Dedifferentiated amniotic fluid mesenchymal stem cell (primary cell): Measurements from ENCODE around the gene DNMT3A.

Source experiments
- DNase-seq: peaks from one replicate; pipeline ENCODE4 v3.0.0-alpha.2; 2016; ENCODE audit errors: extremely low spot score

The DNMT3A gene

DNA sequence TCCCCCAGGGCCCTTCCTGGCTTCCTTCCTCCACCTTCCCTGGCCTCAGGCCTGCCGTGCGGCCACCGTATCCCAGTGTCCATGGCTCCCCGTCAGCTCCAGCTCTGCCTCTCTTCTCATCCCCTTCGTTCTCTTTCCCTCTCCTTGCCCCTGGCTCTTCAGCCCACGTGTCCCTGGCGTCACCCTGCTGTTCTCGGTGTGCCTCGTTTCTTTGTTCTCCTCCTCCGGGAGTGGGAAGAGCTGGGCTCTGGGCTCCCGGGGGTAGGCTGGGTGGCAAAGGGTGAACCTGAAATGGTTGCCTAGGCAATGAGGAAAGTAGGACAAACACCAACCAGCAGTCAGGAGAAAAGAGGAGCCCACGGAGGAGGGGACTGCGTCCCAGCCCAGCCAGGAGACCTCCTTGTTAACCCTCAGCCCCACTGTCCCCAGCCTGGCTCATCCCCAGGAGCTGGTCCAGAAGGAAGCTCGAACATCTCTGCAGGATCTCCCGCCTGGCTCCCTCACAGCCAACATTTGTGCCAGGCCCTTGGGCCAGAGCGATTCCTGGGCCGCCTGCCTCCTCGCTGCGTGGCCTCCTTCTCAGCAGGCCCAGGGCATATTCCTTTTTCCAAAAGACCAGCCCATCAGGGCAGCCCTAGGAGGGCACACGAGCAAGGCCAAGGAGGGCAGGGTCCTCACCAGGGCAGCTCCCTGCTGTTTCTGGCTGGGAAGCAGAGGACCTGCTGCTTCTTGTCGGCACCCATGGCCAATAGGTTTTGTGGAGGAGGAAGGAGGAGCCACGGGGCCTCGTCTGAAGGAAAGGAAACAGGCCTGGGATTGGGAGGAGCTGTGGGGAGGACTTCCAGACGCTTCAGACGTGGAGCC, 30.9 kb upstream of the DNMT3A start:
- no peak for DNase-seq

DNA sequence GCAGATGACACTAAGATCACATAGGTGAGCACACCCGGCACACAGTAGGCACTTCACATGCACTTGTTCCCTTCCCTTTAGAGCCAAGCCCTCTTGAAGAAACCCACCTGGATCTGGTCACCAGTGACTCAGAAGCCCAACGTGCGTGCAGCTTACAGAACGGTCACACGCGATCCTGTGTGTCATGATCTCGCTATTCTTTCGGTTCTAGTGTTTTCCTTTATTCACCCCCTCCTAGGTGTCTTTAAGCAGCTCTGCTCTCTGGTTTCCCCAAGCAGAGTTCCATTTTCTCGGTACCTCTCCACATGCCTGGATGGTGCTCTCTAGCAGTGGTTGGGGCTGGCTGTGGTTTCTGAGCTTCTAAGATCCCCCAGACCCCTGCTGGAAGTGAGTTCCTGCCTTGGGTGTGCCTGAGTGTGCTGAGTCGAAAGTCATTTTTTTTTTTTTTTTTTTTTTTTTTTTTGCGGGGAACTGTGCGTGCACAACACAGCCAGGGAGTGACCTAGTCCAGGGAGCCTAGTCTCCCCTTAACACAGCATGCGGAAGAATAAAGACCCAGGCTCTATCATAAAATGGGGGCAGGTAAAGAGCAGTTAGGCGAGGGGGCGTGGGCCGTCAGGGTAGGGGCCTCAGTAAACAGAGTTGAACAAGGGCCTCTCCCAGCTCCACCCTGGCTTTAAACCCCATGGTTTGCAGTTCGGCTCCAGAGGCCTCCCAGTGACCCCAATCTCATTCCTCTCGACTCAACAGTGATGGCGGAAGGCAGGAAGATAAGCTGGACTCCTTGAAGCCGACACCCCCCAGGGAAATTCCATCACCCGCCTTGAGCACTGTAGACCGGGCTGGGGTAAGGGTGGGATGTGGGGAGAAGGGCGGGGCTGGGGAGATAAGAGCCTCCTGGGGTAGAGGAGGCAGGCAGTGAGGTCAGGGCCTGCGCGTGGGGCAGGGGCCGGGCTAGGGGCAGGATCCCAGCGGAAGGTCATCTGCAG, 29.8 kb upstream of the DNMT3A start:
- DNase-seq = no peak

DNA sequence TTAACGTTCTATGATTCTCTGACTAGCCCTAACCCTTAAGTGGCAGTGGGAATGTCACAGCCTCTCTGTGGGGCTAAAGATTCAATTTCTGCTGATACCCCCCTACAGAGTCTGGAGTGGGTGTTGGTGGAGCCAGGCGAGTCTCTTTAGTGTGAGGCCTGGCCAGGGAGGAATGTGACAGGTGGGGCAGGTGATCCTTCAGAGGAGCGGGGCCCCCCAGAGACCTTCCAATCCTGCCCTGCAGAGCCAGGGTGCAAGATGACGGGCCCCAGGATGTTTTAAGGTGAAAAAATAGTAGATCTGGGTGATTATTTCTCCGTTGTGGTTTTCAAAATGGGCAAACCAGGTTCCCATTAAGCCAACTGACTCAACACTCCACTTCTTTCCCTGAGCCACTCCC, 28.2 kb upstream of the DNMT3A start:
- no peak for DNase-seq

- DNase-seq = no peak
Measured at GRCh38 chr2:25369439-25369838, 27.7 kb upstream of the DNMT3A start.

- DNase-seq = no peak
Measured at GRCh38 chr2:25368660-25369059, 26.9 kb upstream of the DNMT3A start.

- no peak for DNase-seq
Measured at GRCh38 chr2:25367296-25367695, 25.6 kb upstream of the DNMT3A start.

- no peak for DNase-seq
Measured at GRCh38 chr2:25366629-25367028, 24.9 kb upstream of the DNMT3A start.

GRCh38 chr2:25365241-25365640, 23.5 kb upstream of the DNMT3A start:
- DNase-seq = no peak

- DNase-seq = no peak
Measured at GRCh38 chr2:25363733-25364132, 22.0 kb upstream of the DNMT3A start.

- no peak for DNase-seq
Measured at GRCh38 chr2:25362434-25363145, 20.9 kb upstream of the DNMT3A start.

DNA sequence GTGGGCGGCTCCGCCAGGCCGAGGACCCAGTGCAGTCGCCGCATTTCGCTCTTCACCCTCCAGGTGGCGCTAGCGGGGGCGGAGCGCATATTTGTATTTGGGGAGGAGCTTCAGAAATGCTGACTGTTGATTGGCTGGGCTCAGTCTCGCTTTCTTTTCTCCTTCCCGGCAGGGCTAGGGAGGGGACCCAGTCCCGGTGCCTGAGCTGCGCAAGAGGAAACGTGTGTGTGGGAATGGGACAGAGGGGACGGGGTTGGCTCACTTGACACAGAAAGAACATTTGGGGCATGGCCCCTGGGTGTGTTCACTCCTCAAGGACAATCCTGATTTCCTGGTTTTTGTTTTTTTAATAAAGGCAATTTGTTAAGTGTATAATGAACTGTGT, 20.3 kb upstream of the DNMT3A start:
- DNase-seq = peak; percentile 90

DNA sequence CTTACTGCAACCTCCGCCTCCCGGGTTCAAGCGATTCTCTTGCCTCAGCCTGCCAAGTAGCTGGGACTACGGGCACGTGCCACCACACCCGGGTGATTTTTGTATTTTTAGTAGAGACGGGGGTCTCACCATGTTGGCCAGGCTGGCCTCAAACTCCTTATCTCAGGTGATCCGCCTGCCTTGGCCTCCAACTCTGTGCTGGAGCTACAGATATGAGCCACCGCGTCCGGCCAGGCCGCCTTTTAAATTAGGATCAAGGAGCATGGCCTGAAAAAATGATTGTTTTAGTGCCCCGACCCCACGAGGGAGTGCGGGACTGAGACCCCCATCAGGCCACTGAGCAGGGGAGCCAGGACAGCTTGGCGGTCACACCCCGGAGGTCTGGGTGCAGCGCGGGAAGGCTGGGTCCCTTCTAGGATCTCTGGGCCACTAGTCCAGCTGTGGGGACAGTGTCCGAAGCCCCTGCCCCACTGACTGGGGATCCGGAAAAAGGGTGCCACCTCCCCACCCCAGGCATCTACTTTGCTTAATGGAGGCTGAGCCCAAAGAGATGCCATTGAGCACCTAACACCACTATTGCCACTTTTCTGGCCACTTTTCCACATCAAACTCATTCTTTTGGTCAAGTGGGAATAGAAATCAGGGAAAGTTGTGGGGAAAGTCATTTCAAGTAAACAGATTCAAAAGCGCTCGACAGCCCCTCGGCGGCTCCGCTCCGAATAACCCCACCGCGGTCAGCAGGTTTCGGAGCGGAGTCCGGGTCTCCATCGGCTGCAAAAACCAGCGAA, 19.7 kb upstream of the DNMT3A start:
- DNase-seq = no peak

DNA sequence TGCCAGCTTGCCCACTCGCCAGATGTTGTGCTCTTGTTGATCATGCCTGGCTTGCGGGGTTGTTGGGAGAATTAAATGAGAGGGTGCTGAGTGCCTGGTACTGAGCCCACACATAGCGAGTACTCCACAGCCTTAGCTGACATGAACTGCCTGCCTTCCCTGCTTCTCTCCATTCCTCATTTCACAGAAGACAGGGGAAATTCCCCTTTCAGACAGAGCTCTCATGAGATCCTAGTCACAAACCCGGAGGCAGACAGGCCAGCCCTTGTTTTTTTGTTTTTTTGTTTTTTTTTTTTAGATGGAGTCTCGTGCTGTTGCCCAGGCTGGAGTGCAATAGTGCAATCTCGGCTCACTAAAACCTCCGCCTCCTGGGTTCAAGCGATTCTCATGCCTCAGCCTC, 17.1 kb upstream of the DNMT3A start:
- no peak for DNase-seq

DNA sequence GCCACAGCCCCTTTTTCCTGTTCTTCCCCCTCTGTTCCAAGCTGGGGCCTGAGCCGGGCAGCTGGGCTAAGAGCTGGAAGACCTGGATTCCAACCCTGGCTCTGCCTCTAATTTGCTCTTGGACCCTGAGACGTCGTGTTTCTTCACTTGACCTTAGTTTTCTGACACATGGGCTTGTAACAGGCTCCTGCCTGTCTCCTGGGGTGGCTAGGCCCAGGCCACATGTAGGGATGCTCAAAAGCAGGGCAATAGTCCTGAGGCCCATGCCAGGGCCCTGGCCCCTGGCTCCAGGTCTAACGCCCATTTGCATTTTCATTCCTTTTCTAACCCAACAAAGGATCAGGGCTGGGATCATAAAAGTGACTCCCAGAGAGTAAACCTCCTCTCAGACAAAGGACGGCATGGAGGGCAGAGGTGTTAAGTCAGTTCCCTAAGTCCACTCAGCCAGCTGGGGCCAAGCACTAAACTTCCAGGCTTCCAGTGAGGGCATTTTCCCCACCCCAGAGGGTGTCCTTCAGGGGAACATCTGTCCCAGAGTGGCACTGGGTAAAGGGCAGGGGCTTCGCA, 16.6 kb upstream of the DNMT3A start:
- DNase-seq = no peak

GRCh38 chr2:25356088-25356487, 14.4 kb upstream of the DNMT3A start:
- no peak for DNase-seq

GRCh38 chr2:25355270-25355669, 13.5 kb upstream of the DNMT3A start:
- no peak for DNase-seq

- no peak for DNase-seq
Measured at GRCh38 chr2:25354116-25354515, 12.4 kb upstream of the DNMT3A start.

DNA sequence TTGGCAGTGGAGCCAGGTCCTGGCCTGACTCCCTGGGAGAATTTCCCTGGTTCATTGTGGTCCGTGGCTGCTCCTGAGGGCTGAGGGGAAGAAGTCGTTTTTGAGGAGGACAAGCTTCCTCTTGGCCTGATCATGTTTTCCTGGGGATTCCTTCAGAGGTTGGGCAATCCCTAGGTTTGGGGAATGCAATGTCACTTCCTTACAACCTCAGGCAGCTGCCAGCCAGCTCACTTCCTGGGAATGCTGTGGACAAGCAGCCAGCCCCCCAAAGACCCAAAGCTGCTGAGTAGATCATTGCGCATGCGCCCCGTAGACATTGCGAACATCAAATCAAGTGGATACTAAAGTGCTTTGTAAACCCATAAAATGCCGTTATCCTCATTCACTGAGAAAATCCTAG, 7.7 kb upstream of the DNMT3A start:
- no peak for DNase-seq

GRCh38 chr2:25347846-25348245, 6.1 kb upstream of the DNMT3A start:
- DNase-seq = peak; percentile 25

- no peak for DNase-seq
Measured at GRCh38 chr2:25347205-25347815, 5.6 kb upstream of the DNMT3A start.
